GM21390 (cell line): ENCODE results near the gene HAP1.
"Not testable (repeated sequence)": the region's sequence is repeated elsewhere in the genome, so short reads cannot be mapped to it uniquely, and the experiment has no call there.

Source experiments
- ATAC-seq: cut with Tn5 transposase; IDR thresholded peaks from one replicate; pipeline ENCODE4 v1.9.1; 2021; ENCODE audit not compliant: unreplicated experiment

The HAP1 gene

GRCh38 chr17:41725134-41725533 is 9.3 kb downstream of the HAP1 start:
- ATAC-seq, result no peak

- ATAC-seq, result no peak
Measured at GRCh38 chr17:41724476-41725050, 9.9 kb downstream of the HAP1 start.

- ATAC-seq, result no peak
Measured at GRCh38 chr17:41723801-41724475, 10.5 kb downstream of the HAP1 start.

GRCh38 chr17:41722231-41722630 is 12.2 kb downstream of the HAP1 start:
- no peak for ATAC-seq

- no peak for ATAC-seq
Measured at GRCh38 chr17:41718287-41718645, 16.2 kb downstream of the HAP1 start.

GRCh38 chr17:41717408-41718286 is 16.8 kb downstream of the HAP1 start:
- ATAC-seq, result no peak

- no peak for ATAC-seq
Measured at GRCh38 chr17:41711669-41712400, 22.6 kb downstream of the HAP1 start, which contains the start of gene GAST. TSS of gene GAST (plus strand) at chr17:41712331. CDS start at chr17:41715437, 3,106 bp downstream.

GRCh38 chr17:41710472-41711090 is 23.9 kb downstream of the HAP1 start:
- no peak for ATAC-seq

- no peak for ATAC-seq
Measured at GRCh38 chr17:41707803-41708669, 26.4 kb downstream of the HAP1 start.

GRCh38 chr17:41705271-41705991 is 29.0 kb downstream of the HAP1 start:
- ATAC-seq, result no peak

- no peak for ATAC-seq
Measured at GRCh38 chr17:41702712-41703111, 31.7 kb downstream of the HAP1 start.

- not testable (repeated sequence) for ATAC-seq
Measured at GRCh38 chr17:41700843-41701242, 33.6 kb downstream of the HAP1 start.

- ATAC-seq, result no peak
Measured at GRCh38 chr17:41697122-41697962, 37.1 kb downstream of the HAP1 start.

GRCh38 chr17:41695954-41696757 is 38.3 kb downstream of the HAP1 start:
- no peak for ATAC-seq

- ATAC-seq, result no peak
Measured at GRCh38 chr17:41695134-41695661, 39.2 kb downstream of the HAP1 start.

- no peak for ATAC-seq
Measured at GRCh38 chr17:41692722-41693521, 41.5 kb downstream of the HAP1 start.
